ENCODE results near the gene BASP1.

GRCh38 chr5:17224858-17225511 is 7.6 kb downstream of the BASP1 start:
- TF ChIP-seq, protein P1, sequence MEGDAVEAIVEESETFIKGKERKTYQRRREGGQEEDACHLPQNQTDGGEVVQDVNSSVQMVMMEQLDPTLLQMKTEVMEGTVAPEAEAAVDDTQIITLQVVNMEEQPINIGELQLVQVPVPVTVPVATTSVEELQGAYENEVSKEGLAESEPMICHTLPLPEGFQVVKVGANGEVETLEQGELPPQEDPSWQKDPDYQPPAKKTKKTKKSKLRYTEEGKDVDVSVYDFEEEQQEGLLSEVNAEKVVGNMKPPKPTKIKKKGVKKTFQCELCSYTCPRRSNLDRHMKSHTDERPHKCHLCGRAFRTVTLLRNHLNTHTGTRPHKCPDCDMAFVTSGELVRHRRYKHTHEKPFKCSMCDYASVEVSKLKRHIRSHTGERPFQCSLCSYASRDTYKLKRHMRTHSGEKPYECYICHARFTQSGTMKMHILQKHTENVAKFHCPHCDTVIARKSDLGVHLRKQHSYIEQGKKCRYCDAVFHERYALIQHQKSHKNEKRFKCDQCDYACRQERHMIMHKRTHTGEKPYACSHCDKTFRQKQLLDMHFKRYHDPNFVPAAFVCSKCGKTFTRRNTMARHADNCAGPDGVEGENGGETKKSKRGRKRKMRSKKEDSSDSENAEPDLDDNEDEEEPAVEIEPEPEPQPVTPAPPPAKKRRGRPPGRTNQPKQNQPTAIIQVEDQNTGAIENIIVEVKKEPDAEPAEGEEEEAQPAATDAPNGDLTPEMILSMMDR (conservative IDR thresholded peaks at IDR 0.05; ENCODE audit: low read depth in 2 of 2): no peak
- TF ChIP-seq, protein P2, sequence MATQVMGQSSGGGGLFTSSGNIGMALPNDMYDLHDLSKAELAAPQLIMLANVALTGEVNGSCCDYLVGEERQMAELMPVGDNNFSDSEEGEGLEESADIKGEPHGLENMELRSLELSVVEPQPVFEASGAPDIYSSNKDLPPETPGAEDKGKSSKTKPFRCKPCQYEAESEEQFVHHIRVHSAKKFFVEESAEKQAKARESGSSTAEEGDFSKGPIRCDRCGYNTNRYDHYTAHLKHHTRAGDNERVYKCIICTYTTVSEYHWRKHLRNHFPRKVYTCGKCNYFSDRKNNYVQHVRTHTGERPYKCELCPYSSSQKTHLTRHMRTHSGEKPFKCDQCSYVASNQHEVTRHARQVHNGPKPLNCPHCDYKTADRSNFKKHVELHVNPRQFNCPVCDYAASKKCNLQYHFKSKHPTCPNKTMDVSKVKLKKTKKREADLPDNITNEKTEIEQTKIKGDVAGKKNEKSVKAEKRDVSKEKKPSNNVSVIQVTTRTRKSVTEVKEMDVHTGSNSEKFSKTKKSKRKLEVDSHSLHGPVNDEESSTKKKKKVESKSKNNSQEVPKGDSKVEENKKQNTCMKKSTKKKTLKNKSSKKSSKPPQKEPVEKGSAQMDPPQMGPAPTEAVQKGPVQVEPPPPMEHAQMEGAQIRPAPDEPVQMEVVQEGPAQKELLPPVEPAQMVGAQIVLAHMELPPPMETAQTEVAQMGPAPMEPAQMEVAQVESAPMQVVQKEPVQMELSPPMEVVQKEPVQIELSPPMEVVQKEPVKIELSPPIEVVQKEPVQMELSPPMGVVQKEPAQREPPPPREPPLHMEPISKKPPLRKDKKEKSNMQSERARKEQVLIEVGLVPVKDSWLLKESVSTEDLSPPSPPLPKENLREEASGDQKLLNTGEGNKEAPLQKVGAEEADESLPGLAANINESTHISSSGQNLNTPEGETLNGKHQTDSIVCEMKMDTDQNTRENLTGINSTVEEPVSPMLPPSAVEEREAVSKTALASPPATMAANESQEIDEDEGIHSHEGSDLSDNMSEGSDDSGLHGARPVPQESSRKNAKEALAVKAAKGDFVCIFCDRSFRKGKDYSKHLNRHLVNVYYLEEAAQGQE (IDR thresholded peaks at IDR 0.05; ENCODE audit: unreplicated experiment): no peak
- no peak for TF ChIP-seq CREB1 (CRISPR knock-in tag; IDR thresholded peaks at IDR 0.05; ENCODE audit: low read depth)
- TF ChIP-seq EZH2 (IDR thresholded peaks at IDR 0.05; ENCODE audit: low read depth, unreplicated experiment): no peak
- no peak for TF ChIP-seq EZH2phosphoT487 (IDR thresholded peaks at IDR 0.05; ENCODE audit: unreplicated experiment)
- TF ChIP-seq POLR2AphosphoS5 (IDR thresholded peaks at IDR 0.05; ENCODE audit: low read depth): no peak
- no peak for TF ChIP-seq ZNF331 (CRISPR knock-in tag; IDR thresholded peaks at IDR 0.05; ENCODE audit: low read depth)
- no peak for TF ChIP-seq STAT1 (IDR thresholded peaks at IDR 0.05; ENCODE audit: unreplicated experiment)
- no peak for TF ChIP-seq NANOG (IDR thresholded peaks at IDR 0.05; ENCODE audit: borderline replicate concordance)
- TF ChIP-seq JUNB (IDR thresholded peaks at IDR 0.05; ENCODE audit: unreplicated experiment): no peak

Measured in GM23338 (cell line).